ENCODE measurements around the gene RHOF. TPM values are rescaled to one million over a fixed set of nuclear protein-coding genes. Genes with fewer than 3 reads are reported as not detected.

The RHOF gene
- polyA plus RNA-seq (2013, experiment 1 of 2; ENCODE audit: insufficient read length): 2.3 TPM
- 3.2 TPM for polyA plus RNA-seq (2013, experiment 2 of 2; ENCODE audit: insufficient read length)

GRCh38 chr12:121793440-121793837, at the start of gene RHOF:
TSS of gene RHOF (minus strand) at chr12:121793688. CDS start at chr12:121793633, 55 bp downstream.
- DNase-seq: no peak

- DNase-seq: no peak
Measured at GRCh38 chr12:121839993-121840761, 46.7 kb upstream of the RHOF start.

- peak; percentile 98 for DNase-seq
Measured at GRCh38 chr12:121839106-121839992, 45.9 kb upstream of the RHOF start.

GRCh38 chr12:121838126-121838525, 44.6 kb upstream of the RHOF start:
- DNase-seq: no peak

- DNase-seq: no peak
Measured at GRCh38 chr12:121837680-121838079, 44.2 kb upstream of the RHOF start.

GRCh38 chr12:121831571-121832245, 38.2 kb upstream of the RHOF start:
- no peak for DNase-seq

- no peak for DNase-seq
Measured at GRCh38 chr12:121830588-121831265, 37.2 kb upstream of the RHOF start.

GRCh38 chr12:121830134-121830533, 36.6 kb upstream of the RHOF start:
- DNase-seq: no peak

- DNase-seq: no peak
Measured at GRCh38 chr12:121829250-121829918, 35.9 kb upstream of the RHOF start.

- no peak for DNase-seq
Measured at GRCh38 chr12:121828826-121829225, 35.3 kb upstream of the RHOF start.

GRCh38 chr12:121828306-121828705, 34.8 kb upstream of the RHOF start:
- DNase-seq: no peak

- no peak for DNase-seq
Measured at GRCh38 chr12:121827351-121828099, 34.0 kb upstream of the RHOF start.

- DNase-seq: no peak
Measured at GRCh38 chr12:121826318-121827150, 33.0 kb upstream of the RHOF start.

GRCh38 chr12:121825041-121825523, 31.6 kb upstream of the RHOF start:
- DNase-seq: no peak

GRCh38 chr12:121823727-121824115, 30.2 kb upstream of the RHOF start:
- no peak for DNase-seq

- no peak for DNase-seq
Measured at GRCh38 chr12:121823101-121823726, 29.7 kb upstream of the RHOF start.

GRCh38 chr12:121822393-121823100, 29.1 kb upstream of the RHOF start:
- no peak for DNase-seq

- no peak for DNase-seq
Measured at GRCh38 chr12:121820056-121820455, 26.6 kb upstream of the RHOF start.

Data from fibroblast of skin of scalp (primary cell).